SH-SY5Y (cell line): ENCODE measurements around the gene ZBTB20.

Source experiments
- GATA2 ChIP-seq: IDR thresholded peaks from 2 replicates; pipeline ENCODE4 v1.6.1; 2011; ENCODE audit warnings: mild to moderate bottlenecking, low read depth, low read length
- GATA3 ChIP-seq: IDR thresholded peaks from 2 replicates; pipeline ENCODE4 v1.6.1; 2011; ENCODE audit warnings: low read depth, mild to moderate bottlenecking, low read length, moderate library complexity

DNA sequence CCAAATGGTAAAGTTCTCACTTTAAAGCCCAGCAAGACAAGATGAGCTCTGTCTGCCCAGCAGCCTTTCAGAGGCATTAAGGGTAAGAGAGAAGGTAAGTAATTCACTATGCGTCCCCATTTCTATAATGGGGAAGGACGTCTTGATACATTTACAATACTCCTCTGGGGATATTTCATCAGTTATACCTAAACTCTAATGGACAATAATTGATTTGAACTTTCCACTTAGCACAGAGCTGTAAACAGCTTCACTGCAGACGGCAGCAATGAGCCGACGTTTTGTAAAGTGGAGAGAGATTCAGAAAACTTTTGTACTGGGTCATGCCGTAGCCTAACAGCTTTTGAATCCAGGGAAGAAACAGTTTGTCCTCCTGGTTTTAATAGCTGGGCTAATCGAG is 725.9 kb downstream of the ZBTB20 start:
- TF ChIP-seq GATA2 (no peak), GATA3 (no peak)
